HG02981 (cell line): Measurements from ENCODE around the gene GIMAP1.

Experiments used
- ATAC-seq: cut with Tn5 transposase; IDR thresholded peaks from one replicate; pipeline ENCODE4 v1.9.1; 2021; ENCODE audit warnings: mild to moderate bottlenecking, moderate library complexity; ENCODE audit not compliant: unreplicated experiment

The GIMAP1 gene

GRCh38 chr7:150721970-150722373, 5.6 kb downstream of the GIMAP1 start:
- no peak for ATAC-seq

- no peak for ATAC-seq
Observed at GRCh38 chr7:150722431-150722931, 6.1 kb downstream of the GIMAP1 start.

- ATAC-seq: no peak
Observed at GRCh38 chr7:150723467-150723866, 7.1 kb downstream of the GIMAP1 start.

- no peak for ATAC-seq
Observed at GRCh38 chr7:150727381-150727780, 11.0 kb downstream of the GIMAP1 start.

GRCh38 chr7:150728011-150728410, 11.6 kb downstream of the GIMAP1 start:
- no peak for ATAC-seq

- no peak for ATAC-seq
Observed at GRCh38 chr7:150728609-150729008, 12.2 kb downstream of the GIMAP1 start.

GRCh38 chr7:150731916-150732315, 15.5 kb downstream of the GIMAP1 start:
- no peak for ATAC-seq

- ATAC-seq: no peak
Observed at GRCh38 chr7:150732786-150733481, 16.5 kb downstream of the GIMAP1 start.

GRCh38 chr7:150733482-150734095, 17.2 kb downstream of the GIMAP1 start:
- ATAC-seq: no peak

- ATAC-seq: no peak
Observed at GRCh38 chr7:150734254-150734653, 17.8 kb downstream of the GIMAP1 start.

GRCh38 chr7:150735596-150736358, 19.4 kb downstream of the GIMAP1 start:
- ATAC-seq: no peak

- ATAC-seq: no peak
Observed at GRCh38 chr7:150736864-150737263, 20.5 kb downstream of the GIMAP1 start.

GRCh38 chr7:150737265-150738055, 21.0 kb downstream of the GIMAP1 start, which contains the start of gene GIMAP5:
Gene GIMAP5, plus strand, starts transcription at chr7:150737418. Its CDS starts 3,467 bp downstream, at chr7:150740885.
- no peak for ATAC-seq

GRCh38 chr7:150738092-150738491, 21.7 kb downstream of the GIMAP1 start:
- ATAC-seq: no peak

GRCh38 chr7:150738591-150739001, 22.2 kb downstream of the GIMAP1 start:
- ATAC-seq: no peak

- no peak for ATAC-seq
Observed at GRCh38 chr7:150739033-150739432, 22.6 kb downstream of the GIMAP1 start.

- no peak for ATAC-seq
Observed at GRCh38 chr7:150740053-150740452, 23.6 kb downstream of the GIMAP1 start.

- no peak for ATAC-seq
Observed at GRCh38 chr7:150742286-150742968, 26.0 kb downstream of the GIMAP1 start.

GRCh38 chr7:150744041-150744656, 27.7 kb downstream of the GIMAP1 start:
- ATAC-seq: no peak

GRCh38 chr7:150745086-150745485, 28.7 kb downstream of the GIMAP1 start:
- no peak for ATAC-seq
